ENCODE results near the gene CERT1.

CERT1 gene

DNA sequence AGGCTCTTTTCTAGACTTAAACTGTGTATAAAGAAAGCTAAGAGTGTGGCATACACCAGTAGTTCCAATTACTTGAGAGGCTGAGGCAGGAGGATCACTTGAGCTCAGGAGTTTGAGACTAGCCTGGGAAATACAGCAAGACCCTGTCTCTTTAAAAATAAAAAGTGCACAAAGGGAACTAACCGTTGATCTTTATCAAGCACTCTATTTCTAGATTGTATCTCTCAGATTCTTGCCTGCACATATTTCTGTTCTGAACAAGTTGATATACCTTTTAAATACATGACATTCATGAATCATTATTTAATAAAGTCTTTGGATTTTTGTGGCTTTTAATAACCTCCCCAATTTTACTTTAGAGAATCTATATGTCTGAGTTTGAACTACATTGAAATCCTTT is 127.2 kb downstream of the CERT1 start:
- DNase-seq, result no peak

DNA sequence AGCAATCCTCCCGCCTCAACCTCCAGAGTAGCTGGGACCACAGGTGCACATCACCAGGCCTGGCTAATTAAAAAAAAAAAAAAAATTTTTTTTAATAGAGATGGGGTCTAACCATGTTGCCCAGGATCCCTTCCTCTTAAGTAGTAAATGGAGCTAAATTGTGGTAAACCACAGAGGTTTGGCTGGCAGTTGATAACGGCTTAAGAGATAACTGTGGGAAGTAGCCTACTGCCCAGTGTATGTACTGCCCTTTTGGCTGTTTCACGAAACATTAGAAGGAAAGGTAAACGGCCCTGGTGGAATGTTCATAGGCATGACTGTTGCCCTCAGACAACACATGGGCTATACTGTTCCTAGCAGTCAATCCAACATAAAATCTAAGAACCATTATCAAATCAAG is 130.0 kb downstream of the CERT1 start:
- DNase-seq, result no peak

DNA sequence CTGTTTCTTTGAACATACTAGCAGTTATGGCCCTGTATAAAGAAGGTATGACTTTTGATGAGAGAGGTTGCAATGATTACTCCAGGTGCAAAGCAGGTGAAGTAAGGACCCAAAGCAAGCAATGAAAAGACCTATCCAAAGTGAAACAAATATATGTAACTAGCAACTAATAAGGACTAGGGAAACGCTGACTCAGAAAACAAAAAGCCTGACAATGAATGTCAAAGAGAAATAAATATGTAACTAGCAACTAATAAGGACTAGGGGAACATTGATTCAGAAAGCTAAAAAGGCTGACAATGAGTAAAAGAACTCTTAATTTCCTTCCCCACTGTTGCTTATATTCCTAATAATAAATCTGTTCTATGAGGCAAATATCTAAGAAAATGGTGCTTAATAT is 131.3 kb downstream of the CERT1 start:
- no peak for DNase-seq

DNA sequence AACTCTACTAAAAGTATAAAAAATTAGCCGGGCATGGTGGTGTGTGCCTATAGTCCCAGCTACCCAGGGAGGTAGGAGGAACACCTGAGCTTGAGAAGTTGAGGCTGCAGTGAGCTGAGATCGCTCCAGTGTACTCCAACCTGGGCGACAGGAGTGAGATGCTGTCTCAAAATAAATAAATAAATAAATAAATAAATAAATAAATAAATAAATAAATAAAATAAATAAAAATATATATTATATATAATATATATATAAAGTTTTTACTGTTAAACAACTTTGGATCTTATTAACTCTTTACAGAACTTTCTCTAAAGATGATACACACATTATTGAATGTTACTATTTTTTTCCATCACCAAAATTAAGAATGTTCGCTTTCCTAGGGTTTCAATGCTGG is 136.0 kb downstream of the CERT1 start:
- no peak for DNase-seq

DNA sequence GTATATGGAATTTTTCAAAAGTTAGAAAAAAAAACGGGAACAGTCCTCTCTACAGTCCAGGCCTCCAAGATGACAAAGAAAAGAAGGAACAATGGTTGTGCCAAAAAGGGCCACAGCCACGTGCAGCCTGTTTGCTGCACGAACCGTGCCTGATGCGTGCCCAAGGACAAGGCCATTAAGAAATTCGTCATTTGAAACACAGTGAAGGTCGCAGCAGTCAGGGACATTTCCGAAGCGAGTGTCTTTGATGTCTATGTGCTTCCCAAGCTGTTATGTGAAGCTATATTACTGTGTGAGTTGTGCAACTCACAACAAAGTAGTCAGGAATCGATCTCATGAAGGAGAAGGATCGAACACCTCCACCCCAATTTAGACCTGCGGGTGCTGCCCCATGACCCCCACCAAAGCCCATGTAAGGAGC is 137.0 kb downstream of the CERT1 start:
- no peak for DNase-seq

DNA sequence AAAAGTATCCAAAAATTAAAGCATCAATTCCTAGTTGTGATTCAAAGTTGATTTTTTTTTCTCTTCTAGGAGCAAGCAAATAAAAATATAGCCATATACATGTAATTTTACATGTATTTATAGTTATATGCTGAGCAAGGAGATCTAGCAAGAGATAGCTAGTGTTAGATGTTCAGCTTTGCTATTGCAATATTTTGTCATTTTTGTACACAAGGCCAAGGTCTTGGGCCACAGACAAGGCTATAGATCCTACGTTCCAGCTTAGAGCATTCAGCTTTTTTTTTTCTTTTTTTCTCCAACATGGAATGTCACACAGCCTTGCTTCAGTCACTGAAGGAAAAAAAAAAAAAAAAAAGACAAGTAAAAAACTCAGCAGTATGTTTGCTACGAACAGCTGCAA is 137.6 kb downstream of the CERT1 start:
- DNase-seq, result no peak

DNA sequence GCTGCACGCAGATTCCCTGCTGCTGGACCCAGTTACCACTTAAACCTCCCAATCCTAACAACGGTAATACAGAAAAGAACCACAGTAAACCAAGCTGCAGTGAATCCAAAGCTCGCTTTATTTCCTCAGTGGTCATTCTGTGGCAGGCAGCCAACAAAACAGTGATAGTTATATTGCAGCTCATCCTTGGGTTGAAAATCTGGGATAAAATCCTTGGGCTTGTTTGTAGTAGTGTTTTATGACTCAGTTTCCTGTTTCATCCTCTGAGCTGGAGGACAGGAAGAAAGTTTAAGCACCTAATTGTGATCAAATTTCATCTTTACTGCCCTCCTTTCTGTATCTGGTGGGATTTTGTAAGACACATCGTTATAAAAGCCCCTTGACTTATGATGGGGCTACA is 143.0 kb downstream of the CERT1 start:
- DNase-seq, result no peak

DNA sequence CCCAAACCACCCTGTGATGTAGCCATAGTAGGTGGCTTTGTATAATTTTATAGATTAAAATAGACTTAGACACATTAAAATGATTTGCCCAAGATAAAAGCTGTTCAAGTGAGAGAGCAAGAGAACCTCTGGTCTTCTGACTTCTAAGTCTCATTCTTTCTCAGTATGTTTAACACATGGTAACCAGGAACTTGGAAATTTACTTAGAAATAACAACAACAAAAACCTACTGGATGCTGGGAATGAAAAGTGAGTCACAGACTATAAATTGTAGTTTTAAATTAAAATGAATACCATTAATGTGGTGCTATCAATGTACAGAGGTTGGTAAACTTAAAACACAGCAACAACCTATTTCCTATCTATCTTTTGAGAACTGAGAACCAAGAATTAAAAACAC is 144.0 kb downstream of the CERT1 start:
- DNase-seq, result no peak

DNA sequence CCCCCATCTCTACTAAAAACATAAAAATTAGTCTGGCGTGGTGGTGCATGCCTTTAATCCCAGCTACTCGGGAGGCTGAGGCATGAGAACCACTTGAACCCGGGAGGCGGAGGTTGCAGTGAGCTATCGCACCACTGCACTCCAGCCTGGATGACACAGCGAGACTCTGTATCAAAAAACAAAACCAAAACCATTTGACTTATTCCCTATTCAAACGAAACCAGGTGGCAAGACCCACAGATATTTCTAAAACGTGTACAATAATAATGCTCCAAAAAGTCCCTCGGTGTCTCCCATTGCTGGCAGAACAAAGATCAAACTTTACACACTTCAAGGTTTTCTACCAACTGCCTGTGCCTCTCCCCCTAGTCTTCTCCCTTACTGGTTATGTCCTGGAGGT is 144.6 kb downstream of the CERT1 start:
- DNase-seq, result no peak

DNA sequence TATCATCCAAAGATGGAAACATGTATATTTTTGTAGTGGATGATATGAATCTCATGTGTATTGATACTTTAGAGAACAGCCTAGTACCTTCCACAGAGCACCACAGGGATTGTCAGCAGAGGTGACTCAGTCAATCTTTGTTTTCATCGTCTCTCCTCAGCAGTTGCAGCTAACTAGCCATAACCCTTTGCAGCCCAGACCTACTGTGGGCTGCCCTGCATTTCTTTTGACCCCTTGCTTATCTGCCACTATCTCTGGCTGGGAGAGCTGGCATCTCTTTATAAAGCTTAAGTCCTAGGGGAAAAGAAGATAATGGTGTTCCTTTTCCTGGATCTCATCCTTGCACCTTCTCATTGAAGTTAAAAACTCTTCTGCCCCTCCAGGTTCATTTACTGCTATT is 145.7 kb downstream of the CERT1 start:
- DNase-seq, result no peak

DNA sequence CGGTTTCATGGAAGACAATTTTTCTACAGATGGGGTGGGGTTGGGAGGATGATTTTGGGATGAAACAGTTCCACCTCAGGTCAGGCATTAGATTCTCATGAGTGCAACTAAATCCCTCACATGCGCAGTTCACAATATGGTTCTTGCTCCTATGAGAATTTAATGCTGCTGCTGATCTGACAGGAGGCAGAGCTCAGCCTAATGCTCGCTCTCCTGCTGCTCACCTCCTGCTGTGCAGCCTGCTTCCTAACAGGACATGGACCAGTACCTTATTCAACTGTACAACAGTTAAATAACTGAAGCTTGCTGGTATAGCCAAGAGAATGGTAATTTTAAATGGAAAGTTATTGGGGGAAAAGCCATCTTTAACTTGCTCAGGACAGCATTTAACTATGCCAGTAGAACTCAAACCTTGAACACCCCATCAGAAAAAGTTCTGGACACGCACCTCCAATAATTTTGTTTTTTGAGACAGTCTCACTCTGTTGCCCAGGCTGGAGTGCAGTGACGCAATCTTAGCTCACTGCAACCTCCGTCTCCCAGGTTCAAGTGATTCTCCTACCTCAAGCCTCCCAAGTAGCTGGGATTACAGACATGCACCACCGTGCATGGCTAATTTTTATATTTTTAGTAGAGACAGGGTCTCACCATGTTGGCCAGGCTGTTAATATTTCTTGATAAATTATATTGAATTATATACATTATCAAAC is 146.7 kb downstream of the CERT1 start:
- DNase-seq, result no peak

DNA sequence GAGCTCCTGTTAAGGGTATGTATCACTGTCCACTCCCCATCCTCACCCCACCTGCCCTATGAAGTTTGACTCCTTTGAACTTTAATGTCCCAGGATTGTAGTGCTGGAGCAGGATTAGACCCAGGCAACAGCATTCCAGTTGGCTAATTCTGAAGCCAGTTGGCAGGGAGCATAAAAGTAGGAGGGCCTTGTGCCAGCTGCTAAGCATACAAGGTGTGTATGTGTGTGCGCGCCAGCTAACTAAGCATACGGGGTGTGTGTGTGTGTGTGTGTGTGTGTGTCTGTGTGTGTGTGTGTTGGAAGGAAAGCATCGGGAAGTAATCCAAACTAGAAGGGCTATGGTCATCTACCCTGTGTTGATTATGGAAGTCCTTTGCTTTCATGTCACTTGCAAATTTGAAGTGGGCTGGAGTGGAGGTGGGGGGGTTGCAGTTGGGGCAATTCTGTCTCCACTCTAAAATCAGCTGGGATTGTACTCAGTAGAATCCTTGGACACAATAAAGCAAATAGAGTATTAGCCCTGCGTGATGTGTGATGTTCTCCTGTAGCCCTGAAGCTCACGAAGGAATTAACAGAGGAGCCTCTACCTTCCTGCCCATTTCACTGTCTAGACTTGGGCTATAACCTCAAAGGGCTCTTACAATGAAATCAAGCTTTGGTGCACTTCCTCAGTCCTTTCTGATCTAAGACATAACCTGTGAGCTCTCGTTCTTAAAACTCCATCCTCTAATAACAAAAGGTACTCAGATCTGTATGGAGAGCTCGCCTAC is 147.5 kb downstream of the CERT1 start:
- no peak for DNase-seq

DNA sequence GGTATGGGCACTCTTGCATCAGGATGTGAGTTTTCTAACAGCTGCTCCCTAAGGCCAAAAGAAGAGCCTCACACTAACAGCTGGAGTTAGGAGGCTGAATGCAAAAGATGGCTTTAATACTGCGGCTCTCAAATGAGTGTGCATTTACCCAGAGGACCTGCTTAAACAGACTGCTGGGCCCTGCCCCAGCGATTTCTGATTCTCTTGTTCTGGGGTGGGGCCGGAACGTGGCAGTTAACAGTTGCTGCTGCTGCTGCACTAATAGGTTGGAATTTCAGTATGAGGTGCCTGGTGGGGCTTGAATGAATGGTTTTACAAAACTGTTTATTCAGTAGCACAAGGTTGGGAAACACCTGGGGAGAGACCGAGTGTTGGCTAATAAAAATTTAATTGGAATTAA is 148.3 kb downstream of the CERT1 start:
- no peak for DNase-seq

DNA sequence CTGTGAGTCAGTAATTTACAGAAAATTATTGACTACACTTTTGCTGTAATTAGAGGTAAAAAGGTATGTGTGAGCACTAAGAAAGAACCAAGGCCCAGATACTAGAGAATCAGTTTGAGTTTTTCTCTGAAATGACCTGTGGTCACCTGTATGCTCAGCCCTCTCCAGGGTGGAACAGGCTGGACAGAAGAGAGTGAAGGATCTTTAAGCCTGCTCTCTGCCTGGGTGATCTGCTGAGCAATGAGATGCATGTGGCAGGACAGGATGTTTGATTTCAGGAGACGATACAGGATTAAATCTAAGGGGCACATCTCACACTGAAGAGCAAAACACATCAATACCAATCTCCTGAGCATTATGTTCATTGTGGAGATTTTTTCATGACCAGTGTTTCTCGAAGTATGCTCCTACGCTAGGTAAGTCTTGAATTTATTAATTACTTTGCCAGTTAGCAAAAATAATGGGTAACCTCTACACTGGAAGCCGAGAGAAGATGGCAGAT is 148.9 kb downstream of the CERT1 start:
- DNase-seq, result no peak

DNA sequence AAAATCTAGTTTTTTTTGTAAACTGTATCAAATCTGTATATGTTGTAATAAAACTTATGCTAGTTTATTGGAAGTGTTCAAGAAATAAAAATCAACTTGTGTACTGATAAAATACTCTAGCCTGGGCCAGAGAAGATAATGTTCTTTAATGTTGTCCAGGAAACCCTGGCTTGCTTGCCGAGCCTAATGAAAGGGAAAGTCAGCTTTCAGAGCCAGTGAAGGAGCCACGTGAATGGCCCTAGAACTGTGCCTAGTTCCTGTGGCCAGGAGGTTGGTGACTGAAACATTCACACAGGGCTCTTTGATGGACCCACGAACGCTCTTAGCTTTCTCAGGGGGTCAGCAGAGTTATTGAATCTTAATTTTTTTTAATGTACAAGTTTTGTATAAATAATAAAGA is 150.1 kb downstream of the CERT1 start:
- no peak for DNase-seq

DNA sequence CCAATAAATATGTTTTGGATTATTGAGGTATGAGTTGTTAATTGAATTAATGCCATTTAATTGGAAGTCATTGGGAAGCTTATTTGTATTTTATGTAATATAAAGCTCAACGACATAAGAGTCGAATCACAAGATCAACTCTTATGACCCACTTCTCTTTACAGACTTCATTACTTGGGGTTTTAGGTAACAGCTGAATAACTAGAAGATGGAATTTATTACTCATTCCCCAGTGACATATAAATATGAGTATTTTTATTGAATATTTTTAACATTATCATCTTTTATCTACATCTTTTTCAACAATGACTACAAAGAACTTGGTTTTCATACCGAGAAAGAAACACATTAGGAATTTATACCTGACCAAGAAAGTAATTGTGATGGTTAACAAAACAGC is 153.3 kb downstream of the CERT1 start:
- no peak for DNase-seq

DNA sequence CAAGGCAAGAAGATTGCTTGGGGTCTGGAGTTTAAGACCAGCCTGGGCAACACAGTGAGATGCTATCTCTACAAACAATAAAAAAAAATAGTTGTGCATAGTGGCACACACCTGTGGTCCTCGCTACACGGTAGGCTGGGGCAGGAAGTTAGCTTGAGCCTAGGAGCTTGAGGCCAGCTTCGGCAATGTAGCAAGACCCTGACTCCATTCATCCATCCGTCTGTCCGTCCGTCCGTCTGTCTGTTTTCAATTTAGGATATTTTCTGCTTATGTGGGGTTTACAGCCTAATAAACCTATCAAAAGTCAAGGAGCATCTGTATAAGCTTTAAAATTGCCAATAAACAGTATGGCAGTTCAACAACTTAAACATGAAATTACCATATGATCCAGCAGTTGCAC is 154.7 kb downstream of the CERT1 start:
- DNase-seq, result no peak

DNA sequence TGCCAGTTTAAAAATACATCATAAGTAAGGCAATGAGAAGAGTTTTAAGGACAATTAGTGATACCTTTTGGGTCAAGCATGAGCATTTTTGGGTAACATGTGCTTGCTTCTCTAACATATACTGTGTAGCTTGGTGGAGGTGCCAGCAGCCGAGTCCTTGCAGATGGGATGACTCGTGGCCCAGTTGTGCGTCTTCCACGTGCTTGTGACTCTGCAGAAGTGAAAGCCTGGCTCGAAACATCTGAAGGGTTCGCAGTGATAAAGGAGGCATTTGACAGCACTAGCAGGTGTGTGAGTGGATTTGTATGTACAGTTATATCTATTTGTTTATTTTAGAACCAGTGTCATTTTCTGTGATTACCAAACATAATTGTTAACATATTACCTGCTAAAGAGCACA is 156.2 kb downstream of the CERT1 start:
- no peak for DNase-seq

DNA sequence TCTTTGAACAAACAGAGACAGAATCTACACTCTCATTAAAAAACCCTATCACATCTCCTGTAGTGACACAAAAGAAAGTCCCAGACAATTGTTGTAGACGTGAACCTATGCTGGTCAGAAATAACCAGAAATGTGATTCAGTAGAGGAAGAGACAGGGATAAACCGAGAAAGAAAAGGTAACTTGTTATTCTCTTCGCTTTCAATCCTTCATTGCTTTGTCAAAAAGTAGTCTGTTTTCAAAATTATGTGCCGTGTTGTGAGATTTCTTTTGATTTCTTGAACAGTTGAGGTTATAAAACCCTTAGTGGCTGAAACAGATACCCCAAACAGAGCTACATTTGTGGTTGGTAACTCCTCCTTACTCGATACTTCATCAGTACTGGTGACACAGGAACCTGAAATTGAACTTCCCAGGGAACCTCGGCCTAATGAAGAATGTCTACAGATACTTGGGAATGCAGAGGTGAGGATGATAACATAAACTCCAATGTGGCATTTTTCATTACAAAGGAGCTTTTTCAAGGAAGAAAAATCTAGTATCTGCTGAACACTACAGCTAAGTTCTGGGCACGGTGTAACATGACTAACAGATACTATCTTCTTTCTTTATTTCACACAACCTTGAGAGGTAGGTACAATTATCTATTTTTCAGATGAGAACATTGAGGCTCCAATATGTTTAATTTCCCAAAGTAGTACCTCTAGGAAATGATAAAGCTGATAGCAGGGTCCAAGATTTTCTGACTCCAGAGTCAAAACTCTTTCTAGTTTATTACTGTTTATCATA is 160.1 kb downstream of the CERT1 start:
- no peak for DNase-seq

DNA sequence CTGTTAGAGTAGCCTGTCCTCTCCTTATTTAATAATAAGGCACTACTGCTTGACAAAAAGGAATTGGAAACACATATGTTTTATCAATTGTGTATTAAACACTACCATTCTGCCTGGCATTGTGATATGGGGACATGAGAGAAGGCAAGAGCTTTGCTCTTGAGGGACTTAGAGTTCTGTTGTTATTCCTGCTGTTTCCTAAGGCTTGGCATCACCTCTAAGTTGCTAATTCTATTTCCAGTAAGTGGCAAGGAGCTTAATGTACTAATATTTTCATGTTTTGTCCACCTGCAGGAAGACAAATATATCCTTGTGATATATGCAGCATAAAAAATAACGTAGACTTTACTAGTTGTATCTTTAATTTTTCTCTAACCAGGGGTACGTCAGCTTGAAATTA is 161.8 kb downstream of the CERT1 start:
- no peak for DNase-seq

DNA sequence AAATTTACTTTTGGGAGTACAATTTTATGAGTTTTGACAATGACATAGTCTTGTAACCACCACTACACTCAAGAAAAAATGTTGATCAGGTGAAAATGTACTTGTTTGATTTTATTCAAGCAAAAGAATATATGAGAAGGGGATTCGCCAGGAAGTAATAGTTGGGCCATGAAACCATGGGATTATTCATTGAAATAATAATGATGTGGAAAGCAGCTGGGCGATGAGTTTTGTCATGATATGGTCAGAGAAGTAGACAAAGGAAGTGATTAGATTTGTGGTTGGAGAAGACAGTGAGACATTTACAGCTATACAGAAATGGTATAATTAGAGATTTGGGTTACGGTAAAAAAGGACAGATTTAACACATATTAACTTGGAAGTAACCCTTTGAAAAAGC is 163.2 kb downstream of the CERT1 start:
- DNase-seq, result no peak

DNA sequence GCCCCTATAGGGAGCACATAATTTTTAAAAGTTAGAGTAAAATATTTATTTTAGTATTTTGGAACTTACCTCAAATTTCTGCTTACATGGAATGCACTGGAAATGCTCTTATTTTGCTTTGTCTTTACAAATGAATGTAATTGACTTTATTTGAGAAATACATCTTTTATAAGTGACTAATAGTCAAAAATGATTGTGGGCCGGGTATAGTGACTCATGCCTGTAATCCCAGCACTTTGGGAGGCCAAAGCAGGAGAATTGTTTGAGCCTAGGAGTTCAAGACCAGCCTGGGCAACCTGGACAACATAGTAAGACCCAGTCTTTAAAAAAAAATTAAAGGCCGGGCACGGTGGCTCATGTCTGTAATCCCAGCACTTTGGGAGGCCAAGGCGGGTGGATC is 168.6 kb downstream of the CERT1 start:
- no peak for DNase-seq

DNA sequence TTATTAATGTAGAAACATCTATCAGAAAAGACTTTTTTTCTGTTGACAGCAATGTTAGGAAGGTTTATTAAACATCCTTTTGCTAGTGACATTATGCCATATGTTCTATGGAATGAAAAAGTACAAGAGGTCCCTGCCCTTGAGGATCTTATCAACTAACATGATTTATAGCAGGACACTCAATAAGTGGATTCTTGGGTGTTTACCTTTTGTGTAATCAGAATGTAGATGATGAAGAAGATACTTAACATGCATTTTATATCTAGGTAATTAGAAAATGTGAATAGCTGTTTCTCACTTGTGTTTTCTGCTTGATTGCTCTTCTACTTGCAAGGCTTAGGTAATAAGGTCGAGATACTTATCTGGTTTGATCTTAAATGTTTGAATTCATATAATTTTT is 169.5 kb downstream of the CERT1 start:
- DNase-seq, result no peak

Measured in activated CD4-positive, alpha-beta T cell treated with anti-CD3 and anti-CD28 coated beads for 4 hours (primary cell).